HG03571 (cell line): Measurements from ENCODE around the gene ELN.
"Not testable (repeated sequence)": the region's sequence is repeated elsewhere in the genome, so short reads cannot be mapped to it uniquely, and the experiment has no call there.

ENCODE experiments used
- ATAC-seq: cut with Tn5 transposase; IDR thresholded peaks from one replicate; pipeline ENCODE4 v1.9.1; 2021; ENCODE audit not compliant: unreplicated experiment

The ELN gene

DNA sequence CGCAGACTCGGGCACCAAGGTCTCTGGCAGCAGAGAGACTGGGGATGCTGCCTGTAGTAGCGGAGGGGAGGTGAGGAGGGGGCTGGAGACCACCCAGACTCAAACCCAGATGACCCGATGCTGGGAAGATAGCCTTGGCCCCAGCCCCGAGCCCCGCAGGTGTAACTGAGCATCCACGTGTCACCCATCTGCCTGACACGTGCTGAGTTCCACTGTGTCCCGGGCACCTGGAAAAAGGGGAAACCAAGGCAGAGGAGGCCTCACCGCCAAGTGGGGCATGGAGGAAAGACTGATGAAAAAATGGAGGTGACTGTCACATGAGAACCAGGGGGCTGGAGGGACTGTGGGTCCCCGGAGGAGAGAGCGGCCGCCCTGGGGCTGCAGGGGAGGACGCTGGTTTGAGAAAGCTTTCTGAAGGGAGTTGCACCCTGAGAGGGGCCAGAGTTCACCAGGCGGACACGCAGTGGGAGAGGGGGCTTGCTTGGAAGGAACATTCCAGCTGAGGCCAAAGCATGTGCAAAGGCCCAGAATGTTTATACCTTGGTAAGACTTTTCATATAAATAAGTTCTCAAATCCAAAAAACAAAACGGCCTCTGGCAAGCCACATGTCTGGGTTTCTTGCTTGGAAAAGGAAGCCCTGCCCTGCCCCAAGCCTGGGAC is 27.4 kb upstream of the ELN start:
- no peak for ATAC-seq

DNA sequence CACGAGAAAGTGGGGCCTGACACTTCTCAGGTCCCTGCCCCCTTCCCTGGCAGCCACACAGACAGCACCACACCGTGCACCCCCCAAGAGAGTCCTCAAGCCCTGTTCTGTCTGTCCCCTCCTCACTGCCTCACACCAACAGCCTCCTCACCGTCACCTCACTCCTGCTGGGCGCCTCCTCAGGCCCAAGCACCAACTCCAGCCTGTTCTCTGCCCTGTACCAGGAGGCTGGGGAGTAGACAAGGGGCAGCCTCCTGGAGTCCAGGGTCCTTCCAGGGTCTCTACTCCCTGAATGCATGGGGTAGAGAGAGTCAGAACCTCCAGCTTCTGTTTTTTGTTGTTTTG is 26.9 kb upstream of the ELN start:
- no peak for ATAC-seq

DNA sequence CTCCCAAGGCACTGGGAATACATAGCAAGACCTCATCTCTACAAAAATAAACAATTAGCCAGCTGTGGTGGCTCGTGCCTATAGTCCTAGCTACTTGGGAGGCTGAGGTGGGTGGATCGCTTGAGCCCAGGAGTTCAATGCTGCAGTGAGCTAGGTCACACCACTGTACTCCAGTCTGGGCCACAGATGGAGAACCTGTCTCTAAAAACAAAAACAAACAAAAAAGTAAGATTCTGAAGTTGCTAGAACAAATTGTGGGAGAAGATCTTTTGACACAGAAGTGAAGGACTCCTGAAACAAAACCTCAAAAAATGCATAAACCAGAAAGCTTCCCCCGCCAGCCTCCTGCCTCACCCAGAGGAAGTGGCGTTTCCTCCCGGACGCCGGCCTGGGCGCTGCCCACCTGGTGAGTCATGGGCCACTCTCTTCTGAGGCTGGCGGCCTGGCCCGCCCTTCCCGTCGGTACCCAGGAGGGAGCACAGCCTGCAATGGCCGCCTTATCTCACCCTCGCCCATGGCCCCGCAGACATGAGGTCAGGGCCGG is 25.4 kb upstream of the ELN start:
- ATAC-seq, result no peak

DNA sequence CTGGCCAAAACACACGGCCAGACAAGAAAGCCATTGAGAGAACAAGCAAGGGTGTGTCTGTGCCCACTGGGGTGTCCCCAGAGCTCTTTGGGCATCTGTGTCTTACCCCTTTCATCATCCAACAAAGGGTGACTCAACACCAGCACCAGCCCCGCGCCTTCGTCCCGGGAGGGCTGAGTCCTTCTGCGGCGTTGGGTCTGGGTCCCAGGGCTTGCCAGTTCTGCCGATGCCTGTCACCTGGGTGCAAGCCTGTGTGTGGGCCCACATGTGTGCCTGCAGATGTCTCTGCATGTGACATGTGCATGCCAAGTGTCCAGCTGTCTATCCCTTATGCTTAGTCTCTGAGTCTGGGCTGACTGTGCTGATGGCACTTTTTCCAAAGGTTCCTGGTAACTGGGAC is 24.4 kb upstream of the ELN start:
- ATAC-seq, result no peak

GRCh38 chr7:74006032-74006431 is 21.9 kb upstream of the ELN start:
- ATAC-seq, result no peak

DNA sequence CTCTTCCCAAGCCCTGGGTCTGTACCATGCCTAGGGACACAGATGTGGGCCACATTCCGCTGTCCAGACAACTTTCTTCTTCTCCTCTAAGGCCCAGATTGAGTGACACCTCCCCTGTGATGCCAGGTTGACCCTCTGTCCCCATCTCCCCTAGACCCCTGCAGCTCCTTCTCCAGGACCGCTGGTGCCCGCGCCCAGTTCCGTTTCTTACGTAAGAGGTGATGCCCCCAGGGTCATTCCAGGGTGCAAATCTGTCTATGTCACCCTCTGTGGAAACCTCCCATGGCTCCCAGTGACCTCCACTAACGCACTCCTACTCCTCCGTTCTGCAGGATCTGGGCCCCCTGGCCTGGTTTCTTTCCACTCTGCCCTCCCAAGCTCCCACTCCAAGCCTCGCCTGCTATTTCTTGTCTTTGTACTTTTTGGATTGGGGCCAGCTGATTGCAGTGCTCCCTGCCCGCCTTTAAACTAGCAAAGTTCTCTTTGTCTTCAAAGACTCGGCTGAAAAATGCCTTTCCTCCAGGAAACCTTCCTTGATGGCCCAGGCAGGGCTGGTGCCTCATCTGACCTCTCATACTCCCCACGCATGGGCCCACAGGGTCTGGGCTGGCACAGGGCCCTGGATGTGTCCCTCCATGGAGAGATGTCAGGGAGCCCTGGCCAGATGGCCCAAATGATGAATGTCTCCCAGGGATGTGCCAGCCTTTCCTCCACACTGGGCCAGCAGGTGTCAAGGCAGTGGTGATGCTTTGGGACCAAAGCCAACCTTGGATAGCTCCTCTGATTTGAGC is 21.3 kb upstream of the ELN start:
- ATAC-seq, result no peak

GRCh38 chr7:74007242-74007567 is 20.8 kb upstream of the ELN start:
- ATAC-seq, result no peak

DNA sequence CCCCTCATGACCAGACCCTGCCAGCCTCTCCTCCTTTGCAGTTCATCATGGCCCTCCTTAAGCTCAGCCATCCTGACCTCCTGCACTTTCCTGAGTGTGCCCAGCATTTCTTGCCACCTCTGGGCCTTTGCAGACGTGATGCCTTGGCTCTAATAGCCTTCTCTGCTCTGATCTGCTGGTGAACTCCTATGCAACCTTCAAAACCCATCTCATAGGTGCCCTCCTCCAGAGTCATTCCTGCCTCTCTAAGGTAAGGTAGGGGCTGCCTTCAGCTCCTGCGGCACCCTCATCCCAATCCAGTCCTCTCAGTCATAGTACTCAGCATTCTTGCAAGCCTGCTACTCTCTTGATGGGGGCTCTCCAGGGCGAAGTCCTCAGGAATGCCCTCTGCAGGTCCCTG is 19.3 kb upstream of the ELN start:
- no peak for ATAC-seq

GRCh38 chr7:74009719-74010118 is 18.3 kb upstream of the ELN start:
- ATAC-seq, result no peak

- no peak for ATAC-seq
These were observed 17.6 kb upstream of the ELN start for GRCh38 chr7:74010407-74010806.

DNA sequence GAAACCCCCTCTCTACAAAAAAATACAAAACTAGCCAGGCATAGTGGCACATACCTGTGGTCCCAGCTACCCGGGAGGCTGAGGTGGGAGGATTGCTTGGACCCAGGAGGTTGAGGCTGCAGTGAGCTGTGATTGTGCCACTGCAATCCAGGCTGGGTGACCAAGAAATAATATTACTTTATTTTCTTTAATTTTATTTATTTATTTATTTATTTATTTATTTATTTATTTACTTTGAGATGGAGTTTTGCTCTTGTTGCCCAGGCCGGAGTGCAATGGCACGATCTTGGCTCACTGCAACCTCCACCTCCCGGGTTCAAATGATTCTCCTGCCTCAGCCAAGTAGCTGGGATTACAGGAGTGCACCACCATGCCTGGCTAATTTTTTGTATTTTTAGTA is 16.6 kb upstream of the ELN start:
- not testable (repeated sequence) for ATAC-seq

DNA sequence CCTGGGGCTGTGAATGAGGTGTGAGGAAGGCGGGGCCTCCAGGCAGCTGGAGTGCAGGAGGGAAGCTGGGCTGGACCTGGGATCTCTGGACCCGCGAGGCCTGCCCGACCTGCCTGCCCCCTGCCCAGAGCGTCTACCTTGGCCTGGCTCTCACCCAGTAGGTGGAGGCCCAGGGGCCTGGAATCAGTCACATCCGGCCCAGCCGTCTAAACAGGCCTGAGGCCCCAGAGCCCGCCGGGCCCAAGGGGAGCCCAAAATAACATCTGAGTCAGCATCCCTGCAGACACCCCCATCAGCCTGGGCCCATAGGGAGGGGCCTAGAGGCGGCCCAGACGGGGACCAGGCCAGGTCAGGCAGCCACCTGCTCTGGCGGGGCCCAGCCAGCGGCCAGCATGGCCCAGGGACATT is 15.1 kb upstream of the ELN start:
- ATAC-seq, result peak; percentile 91

GRCh38 chr7:74013539-74014272 is 14.3 kb upstream of the ELN start:
- no peak for ATAC-seq

- no peak for ATAC-seq
These were observed 13.0 kb upstream of the ELN start for GRCh38 chr7:74014931-74015330.

DNA sequence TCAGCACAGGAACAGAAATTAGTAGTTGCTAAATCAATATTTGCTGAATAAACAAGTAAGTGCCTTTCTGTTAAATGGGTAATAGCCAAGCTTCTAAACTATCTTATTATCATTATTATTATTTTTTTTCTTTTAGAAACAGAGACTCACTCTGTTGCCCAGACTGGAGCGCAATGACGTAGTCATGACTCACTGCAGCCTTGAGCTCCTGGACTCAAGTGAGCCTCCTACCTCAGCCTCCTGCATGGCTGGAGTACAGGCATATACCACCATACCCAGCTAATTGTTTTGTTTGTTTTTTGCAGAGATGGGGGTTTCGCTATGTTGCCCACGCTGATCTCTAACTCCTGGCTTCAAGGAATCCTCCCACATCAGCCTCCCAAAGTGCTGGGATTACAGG is 12.3 kb upstream of the ELN start:
- ATAC-seq, result no peak

DNA sequence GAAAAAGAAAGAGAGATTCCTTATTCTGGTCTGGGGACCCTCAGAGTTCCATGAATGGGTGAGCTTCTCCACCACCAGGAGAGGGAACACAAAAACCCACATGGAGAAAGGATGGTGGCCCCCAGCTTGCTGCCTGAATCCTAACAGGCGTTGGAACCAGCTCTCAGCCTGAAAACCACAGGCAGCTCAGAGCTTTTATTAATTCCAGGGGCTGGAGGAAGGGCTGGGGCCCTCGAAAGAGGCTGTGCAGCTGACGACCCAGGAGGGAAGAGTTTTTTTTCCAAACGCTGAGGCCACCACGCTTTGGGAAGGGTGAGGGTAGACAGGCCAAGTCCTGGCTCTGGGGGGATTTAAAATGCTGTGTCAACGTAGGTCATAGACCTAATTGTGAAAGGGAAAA is 10.8 kb upstream of the ELN start:
- ATAC-seq, result no peak

DNA sequence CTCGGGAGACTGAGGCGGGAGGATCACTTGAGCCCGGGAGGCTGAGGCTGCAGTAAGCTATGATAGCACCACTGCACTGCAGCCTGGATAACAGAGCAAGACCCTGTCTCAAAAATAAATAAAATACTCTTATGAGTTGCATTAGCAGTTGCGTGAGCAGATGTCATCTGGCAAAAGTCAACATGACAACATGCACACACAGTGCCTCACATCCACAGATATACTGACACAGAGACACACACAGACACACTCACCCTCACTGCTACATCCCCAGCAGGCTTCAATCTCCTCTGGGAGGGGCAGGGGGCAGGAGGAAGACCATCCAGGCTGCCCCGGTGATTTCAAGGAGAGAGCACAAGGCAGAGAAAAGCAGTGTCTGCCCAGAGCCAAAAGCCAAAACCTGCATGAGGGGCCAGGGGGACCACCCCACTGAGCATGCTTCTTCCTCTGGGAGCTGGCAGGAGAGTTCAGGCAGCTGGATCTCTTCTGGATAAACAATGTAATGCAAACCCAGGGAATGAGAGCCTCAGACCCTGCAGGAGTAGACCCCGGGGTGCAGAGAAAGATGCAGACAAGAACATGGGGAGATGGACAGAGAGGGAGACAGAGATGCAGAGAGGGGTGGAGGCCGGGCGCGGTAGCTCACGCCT is 9.6 kb upstream of the ELN start:
- ATAC-seq, result no peak

- ATAC-seq, result no peak
These were observed 8.8 kb upstream of the ELN start for GRCh38 chr7:74019149-74019548.

DNA sequence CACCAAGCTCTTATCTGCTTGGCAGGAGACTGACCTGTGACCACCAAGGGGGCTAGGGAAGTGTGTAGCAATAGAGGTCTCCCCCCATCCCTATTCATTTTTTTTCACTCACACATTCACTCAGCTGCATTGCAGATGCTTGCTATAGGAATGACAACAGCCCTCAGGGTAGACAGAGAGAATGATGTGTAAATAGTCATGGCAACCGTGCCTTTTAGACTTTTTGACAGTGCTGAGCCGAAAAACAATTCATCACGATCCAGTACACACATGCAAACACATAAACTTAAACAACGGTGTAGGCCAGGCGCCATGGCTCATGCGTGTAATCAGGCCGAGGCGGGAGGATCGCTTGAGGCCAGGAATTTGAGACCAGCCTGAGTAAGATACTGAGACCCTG is 7.6 kb upstream of the ELN start:
- no peak for ATAC-seq

- no peak for ATAC-seq
These were observed 6.2 kb upstream of the ELN start for GRCh38 chr7:74021546-74022320.

DNA sequence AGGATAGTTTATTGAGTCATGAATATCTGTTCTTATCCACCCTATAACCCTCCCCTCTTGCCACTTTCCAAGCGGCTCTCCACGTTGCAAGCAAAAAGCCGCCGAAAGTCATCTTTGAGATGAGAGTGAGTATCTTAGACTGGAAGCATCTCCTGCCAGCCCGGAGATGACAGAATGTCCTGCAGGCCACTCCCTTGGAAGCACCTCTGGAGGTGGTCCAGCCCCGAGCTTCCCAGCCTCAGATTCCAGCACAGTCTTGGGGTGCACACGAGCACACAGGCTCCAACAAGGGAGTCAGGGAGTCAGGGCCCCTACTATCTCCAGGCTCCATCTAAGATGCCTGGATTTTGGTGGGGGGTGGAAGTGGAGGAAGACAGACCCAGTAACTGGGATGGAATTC is 5.5 kb upstream of the ELN start:
- no peak for ATAC-seq
